HEK293 (cell line): ENCODE measurements around the gene SUFU.
A peak's percentile ranks its signal among the peaks of the same experiment; 100 is the strongest.

Experiments used
- CTCF ChIA-PET: fragments of 350-600 bp; formaldehyde crosslinking; extraction: SDS; loops from one replicate; lab custom pipeline; 2021; ENCODE audit warnings: antibody characterized with exemption; lab: Yijun Ruan, JAX
- POLR2A ChIA-PET: fragments of 300-600 bp; formaldehyde crosslinking; extraction: SDS; loops from one replicate; lab custom pipeline; 2020; ENCODE audit warnings: antibody characterized with exemption, inconsistent platforms; lab: Yijun Ruan, JAX
- H3K27ac ChIP-seq: fragments of 200-500 bp; sonication (Bioruptor generic); 2 replicates; pipeline ENCODE4 v1.5.1; 2014; ENCODE audit warnings: low read depth, low read length, control low read depth, inconsistent platforms; ENCODE audit errors: extremely low read depth
- H3K36me3 ChIP-seq, 2 experiments: fragments of 200-500 bp in 1 of 2; sonication (Bioruptor generic) in 1 of 2; 1 replicate in 1 of 2; 2 replicates in 1 of 2; pipeline ENCODE4 v1.5.1; 2014 to 2017; ENCODE audit warnings: inconsistent platforms in 2 of 2, low read length in 2 of 2; ENCODE audit not compliant: control insufficient read depth in 2 of 2, insufficient read depth in 1 of 2
- H3K4me1 ChIP-seq: fragments of 200-500 bp; sonication (Bioruptor generic); 2 replicates; pipeline ENCODE4 v1.5.1; 2014; ENCODE audit warnings: mild to moderate bottlenecking, low read length, inconsistent platforms; ENCODE audit not compliant: control insufficient read depth, insufficient read depth
- H3K4me3 ChIP-seq: 2 replicates; pipeline ENCODE4 v1.5.1; 2011; ENCODE audit warnings: low read depth, mild to moderate bottlenecking, control low read depth, low read length, moderate library complexity
- H3K9me3 ChIP-seq: fragments of 200-500 bp; sonication (Bioruptor generic); 2 replicates; pipeline ENCODE4 v1.5.1; 2014; ENCODE audit warnings: low read depth, low read length, inconsistent platforms; ENCODE audit not compliant: control insufficient read depth, insufficient read depth
- GLI2 ChIP-seq: fragments of 450-650 bp; formaldehyde crosslinking; IDR thresholded peaks from 2 replicates; pipeline ENCODE4; 2017; ENCODE audit warnings: missing biosample characterization, missing genetic modification characterization, low read depth, borderline replicate concordance
- GLIS1 ChIP-seq: fragments of 450-650 bp; formaldehyde crosslinking; IDR thresholded peaks from 2 replicates; pipeline ENCODE4 v1.5.1; 2016; ENCODE audit warnings: missing biosample characterization, missing genetic modification characterization
- GLIS2 ChIP-seq: fragments of 450-650 bp; formaldehyde crosslinking; IDR thresholded peaks from 2 replicates; pipeline ENCODE4 v1.5.1; 2016; ENCODE audit warnings: missing biosample characterization, missing genetic modification characterization
- KLF10 ChIP-seq: fragments of 450-650 bp; IDR thresholded peaks from 2 replicates; pipeline ENCODE4 v1.5.1; 2018; ENCODE audit warnings: missing biosample characterization, mild to moderate bottlenecking, missing genetic modification characterization
- SALL2 ChIP-seq: fragments of 450-650 bp; formaldehyde crosslinking; IDR thresholded peaks from 2 replicates; pipeline ENCODE4 v1.5.0; 2017; ENCODE audit warnings: missing biosample characterization, mild to moderate bottlenecking, missing genetic modification characterization, borderline replicate concordance
- ZFHX2 ChIP-seq: fragments of 450-650 bp; formaldehyde crosslinking; conservative IDR thresholded peaks from 2 replicates; pipeline ENCODE4 v1.5.1; 2016; ENCODE audit warnings: missing biosample characterization, missing genetic modification characterization
- ZIC2 ChIP-seq: fragments of 450-650 bp; formaldehyde crosslinking; IDR thresholded peaks from 2 replicates; pipeline ENCODE4 v1.5.1; 2016; ENCODE audit warnings: missing biosample characterization, missing genetic modification characterization
- ZNF112 ChIP-seq: fragments of 450-650 bp; formaldehyde crosslinking; IDR thresholded peaks from 2 replicates; pipeline ENCODE4 v1.5.0; 2017; ENCODE audit warnings: missing biosample characterization, missing genetic modification characterization
- ZNF121 ChIP-seq: fragments of 450-650 bp; formaldehyde crosslinking; IDR thresholded peaks from 2 replicates; pipeline ENCODE4 v1.5.1; 2016; ENCODE audit warnings: missing biosample characterization, missing genetic modification characterization
- ZNF169 ChIP-seq: fragments of 450-650 bp; formaldehyde crosslinking; IDR thresholded peaks from 2 replicates; pipeline ENCODE4 v1.5.1; 2016; ENCODE audit warnings: missing biosample characterization, missing genetic modification characterization
- ZNF184 ChIP-seq: fragments of 450-650 bp; IDR thresholded peaks from 2 replicates; pipeline ENCODE4 v1.5.1; 2018; ENCODE audit warnings: missing biosample characterization, mild to moderate bottlenecking, missing genetic modification characterization
- ZNF266 ChIP-seq: fragments of 450-650 bp; formaldehyde crosslinking; IDR thresholded peaks from 2 replicates; pipeline ENCODE4 v1.5.1; 2016; ENCODE audit warnings: missing biosample characterization, missing genetic modification characterization, low read depth
- ZNF311 ChIP-seq: fragments of 450-650 bp; formaldehyde crosslinking; IDR thresholded peaks from 2 replicates; pipeline ENCODE4 v1.5.1; 2017; ENCODE audit warnings: missing biosample characterization, missing genetic modification characterization, borderline replicate concordance
- ZNF416 ChIP-seq: fragments of 450-650 bp; formaldehyde crosslinking; IDR thresholded peaks from 2 replicates; pipeline ENCODE4 v1.5.1; 2016; ENCODE audit warnings: missing biosample characterization, missing genetic modification characterization
- ZNF544 ChIP-seq: fragments of 450-650 bp; formaldehyde crosslinking; IDR thresholded peaks from 2 replicates; pipeline ENCODE4 v1.5.0; 2017; ENCODE audit warnings: missing biosample characterization, missing genetic modification characterization
- ZNF558 ChIP-seq: fragments of 450-650 bp; formaldehyde crosslinking; IDR thresholded peaks from 2 replicates; pipeline ENCODE4 v1.5.1; 2016; ENCODE audit warnings: missing biosample characterization, missing genetic modification characterization
- ZNF623 ChIP-seq: fragments of 450-650 bp; formaldehyde crosslinking; IDR thresholded peaks from 2 replicates; pipeline ENCODE4 v1.5.1; 2016; ENCODE audit warnings: missing biosample characterization, missing genetic modification characterization
- ZNF660 ChIP-seq: fragments of 450-650 bp; IDR thresholded peaks from 2 replicates; pipeline ENCODE4 v1.5.1; 2018; ENCODE audit warnings: missing biosample characterization, mild to moderate bottlenecking, missing genetic modification characterization
- ZNF777 ChIP-seq: fragments of 450-650 bp; formaldehyde crosslinking; IDR thresholded peaks from 2 replicates; pipeline ENCODE4 v1.5.1; 2017; ENCODE audit warnings: missing biosample characterization, missing genetic modification characterization, borderline replicate concordance
- ZNF791 ChIP-seq: fragments of 450-650 bp; formaldehyde crosslinking; IDR thresholded peaks from 2 replicates; pipeline ENCODE4 v1.5.1; 2016; ENCODE audit warnings: missing biosample characterization, missing genetic modification characterization
- ZNF843 ChIP-seq: fragments of 450-650 bp; formaldehyde crosslinking; IDR thresholded peaks from 2 replicates; pipeline ENCODE4 v1.5.1; 2016; ENCODE audit warnings: missing biosample characterization, missing genetic modification characterization
- TF ChIP-seq, protein P1 (sequence below): fragments of 450-650 bp; formaldehyde crosslinking; IDR thresholded peaks from 2 replicates; pipeline ENCODE4; 2016; ENCODE audit warnings: missing biosample characterization, missing genetic modification characterization
- TF ChIP-seq, protein P2 (sequence below): fragments of 450-650 bp; formaldehyde crosslinking; optimal IDR thresholded peaks from 2 replicates; pipeline ENCODE3; 2016; ENCODE audit warnings: missing biosample characterization, mild to moderate bottlenecking, missing genetic modification characterization
- TF ChIP-seq, protein P3 (sequence below): fragments of 450-650 bp; formaldehyde crosslinking; IDR thresholded peaks from 2 replicates; pipeline ENCODE4 v1.5.1; 2016; ENCODE audit warnings: missing biosample characterization, missing genetic modification characterization

Gene SUFU

DNA sequence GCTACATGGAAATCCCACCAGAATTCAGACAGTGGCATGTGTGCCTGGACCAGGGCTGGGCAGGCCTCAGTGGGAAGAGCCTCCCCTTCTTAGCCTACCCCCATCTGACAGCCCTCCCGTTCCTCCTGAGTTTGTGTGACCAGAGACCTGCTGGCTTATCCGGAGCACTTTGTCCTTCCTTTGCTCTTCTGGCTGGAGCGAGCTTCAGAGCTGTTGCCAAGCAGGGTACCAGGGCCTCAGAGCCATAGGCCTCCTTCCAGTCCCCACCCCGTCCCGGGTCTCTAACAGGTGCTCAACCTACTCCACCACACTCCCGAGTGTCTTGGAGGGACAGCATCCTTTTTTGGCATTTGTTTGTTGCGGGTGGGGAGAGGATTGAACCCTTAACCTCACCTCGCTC is 114.0 kb downstream of the SUFU start:
- Histone ChIP-seq H3K27ac (no peak overlapping the region), H3K4me3 (no peak overlapping the region), H3K4me1 (no peaks in the 10 kb centered on the region), H3K36me3 (peaks cover 0 to 54% of the 10 kb centered on the region in 2 experiments; a peak in 1 of 3 replicates), H3K9me3 (no peaks in the 10 kb centered on the region)
- POLR2A ChIA-PET, result no interaction called here
- TF ChIP-seq ZNF544 (tag by site-specific recombination), result no peak
- TF ChIP-seq ZNF121 (tag by site-specific recombination), result no peak
- no peak for TF ChIP-seq ZNF660 (tag by site-specific recombination)
- TF ChIP-seq ZNF558 (tag by site-specific recombination), result no peak
- TF ChIP-seq ZNF266 (tag by site-specific recombination), result no peak
- TF ChIP-seq ZNF416, result no peak
- CTCF ChIA-PET, result no interaction called here

GRCh38 chr10:102619281-102619981 is 115.7 kb downstream of the SUFU start:
- Histone ChIP-seq H3K4me3 (no peak overlapping the region), H3K27ac (no peak overlapping the region), H3K4me1 (no peaks in the 10 kb centered on the region), H3K9me3 (no peaks in the 10 kb centered on the region), H3K36me3 (peaks cover 0 to 48% of the 10 kb centered on the region in 2 experiments; a peak in 1 of 3 replicates)
- TF ChIP-seq GLIS1 (tag by site-specific recombination), result peak; percentile 84
- TF ChIP-seq KLF10 (tag by site-specific recombination), result no peak
- TF ChIP-seq, protein P1, sequence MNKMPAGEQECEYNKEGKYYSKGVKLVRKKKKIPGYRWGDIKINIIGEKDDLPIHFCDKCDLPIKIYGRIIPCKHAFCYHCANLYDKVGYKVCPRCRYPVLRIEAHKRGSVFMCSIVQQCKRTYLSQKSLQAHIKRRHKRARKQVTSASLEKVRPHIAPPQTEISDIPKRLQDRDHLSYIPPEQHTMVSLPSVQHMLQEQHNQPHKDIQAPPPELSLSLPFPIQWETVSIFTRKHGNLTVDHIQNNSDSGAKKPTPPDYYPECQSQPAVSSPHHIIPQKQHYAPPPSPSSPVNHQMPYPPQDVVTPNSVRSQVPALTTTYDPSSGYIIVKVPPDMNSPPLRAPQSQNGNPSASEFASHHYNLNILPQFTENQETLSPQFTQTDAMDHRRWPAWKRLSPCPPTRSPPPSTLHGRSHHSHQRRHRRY, result no peak
- TF ChIP-seq, protein P2, sequence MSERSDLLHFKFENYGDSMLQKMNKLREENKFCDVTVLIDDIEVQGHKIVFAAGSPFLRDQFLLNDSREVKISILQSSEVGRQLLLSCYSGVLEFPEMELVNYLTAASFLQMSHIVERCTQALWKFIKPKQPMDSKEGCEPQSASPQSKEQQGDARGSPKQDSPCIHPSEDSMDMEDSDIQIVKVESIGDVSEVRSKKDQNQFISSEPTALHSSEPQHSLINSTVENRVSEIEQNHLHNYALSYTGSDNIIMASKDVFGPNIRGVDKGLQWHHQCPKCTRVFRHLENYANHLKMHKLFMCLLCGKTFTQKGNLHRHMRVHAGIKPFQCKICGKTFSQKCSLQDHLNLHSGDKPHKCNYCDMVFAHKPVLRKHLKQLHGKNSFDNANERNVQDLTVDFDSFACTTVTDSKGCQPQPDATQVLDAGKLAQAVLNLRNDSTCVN (tag by site-specific recombination), result no peak
- TF ChIP-seq ZNF311 (tag by site-specific recombination), result no peak
- peak; percentile 43; the same call in 1 of the 2 replicates for TF ChIP-seq ZFHX2 (tag by site-specific recombination)
- TF ChIP-seq ZNF791 (tag by site-specific recombination), result no peak
- no peak for TF ChIP-seq ZNF184 (tag by site-specific recombination)
- no peak for TF ChIP-seq ZNF843 (tag by site-specific recombination)
- no peak for TF ChIP-seq GLI2 (tag by site-specific recombination)
- no peak for TF ChIP-seq ZNF777 (tag by site-specific recombination)
- TF ChIP-seq ZIC2, result peak; percentile 95
- peak; percentile 13; the same call in 1 of the 2 replicates for TF ChIP-seq GLIS2 (tag by site-specific recombination)
- no peak for TF ChIP-seq SALL2 (tag by site-specific recombination)
- TF ChIP-seq, protein P3, sequence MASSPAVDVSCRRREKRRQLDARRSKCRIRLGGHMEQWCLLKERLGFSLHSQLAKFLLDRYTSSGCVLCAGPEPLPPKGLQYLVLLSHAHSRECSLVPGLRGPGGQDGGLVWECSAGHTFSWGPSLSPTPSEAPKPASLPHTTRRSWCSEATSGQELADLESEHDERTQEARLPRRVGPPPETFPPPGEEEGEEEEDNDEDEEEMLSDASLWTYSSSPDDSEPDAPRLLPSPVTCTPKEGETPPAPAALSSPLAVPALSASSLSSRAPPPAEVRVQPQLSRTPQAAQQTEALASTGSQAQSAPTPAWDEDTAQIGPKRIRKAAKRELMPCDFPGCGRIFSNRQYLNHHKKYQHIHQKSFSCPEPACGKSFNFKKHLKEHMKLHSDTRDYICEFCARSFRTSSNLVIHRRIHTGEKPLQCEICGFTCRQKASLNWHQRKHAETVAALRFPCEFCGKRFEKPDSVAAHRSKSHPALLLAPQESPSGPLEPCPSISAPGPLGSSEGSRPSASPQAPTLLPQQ, result no peak
- TF ChIP-seq ZNF169, result no peak
- TF ChIP-seq ZNF112 (tag by site-specific recombination), result no peak
- TF ChIP-seq ZNF623 (tag by site-specific recombination), result no peak
- ChIA-PET POLR2A (no interaction called here), CTCF (no interaction called here)
